Uterus (tissue), 2 donors: ENCODE data around the gene PLA2G1B.

Source experiments
- POLR2A ChIP-seq, 2 donors: fragments of 450-650 bp; IDR thresholded peaks; one replicate each; pipeline ENCODE4 v1.6.1; 2016; ENCODE audit warnings: antibody characterized with exemption in 2 of 2, mild to moderate bottlenecking in 1 of 2, moderate library complexity in 1 of 2
- TF ChIP-seq, protein P1 (sequence below), 4 experiments: fragments of 200-600 bp in 2 of 4; fragments of 450-650 bp in 2 of 4; sonication (generic) in 2 of 4; IDR thresholded peaks; one replicate each; pipeline ENCODE4 v1.5.1; 2016 to 2019; ENCODE audit warnings: antibody characterized with exemption in 4 of 4, mild to moderate bottlenecking in 2 of 4, moderate library complexity in 1 of 4

DNA sequence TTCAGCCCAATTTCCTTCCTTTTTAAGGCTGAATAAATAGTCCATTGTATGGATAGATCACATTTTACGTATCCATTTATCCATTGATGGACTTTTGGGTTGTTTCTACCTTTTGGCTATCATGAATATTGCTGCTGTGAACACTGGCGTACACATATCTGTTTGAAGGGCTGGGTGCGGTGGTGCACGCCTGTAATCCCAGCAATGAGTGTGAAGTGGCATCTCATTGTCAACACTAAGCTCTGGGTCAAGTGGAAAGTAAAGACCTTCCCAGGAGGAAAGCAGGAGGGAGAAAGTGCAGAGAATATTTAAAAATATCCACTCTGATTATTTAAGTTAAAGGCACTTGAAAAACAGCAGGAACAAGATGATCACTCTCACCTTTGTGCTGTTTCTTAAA lies 11.7 kb upstream of the PLA2G1B start:
- TF ChIP-seq, protein P1, sequence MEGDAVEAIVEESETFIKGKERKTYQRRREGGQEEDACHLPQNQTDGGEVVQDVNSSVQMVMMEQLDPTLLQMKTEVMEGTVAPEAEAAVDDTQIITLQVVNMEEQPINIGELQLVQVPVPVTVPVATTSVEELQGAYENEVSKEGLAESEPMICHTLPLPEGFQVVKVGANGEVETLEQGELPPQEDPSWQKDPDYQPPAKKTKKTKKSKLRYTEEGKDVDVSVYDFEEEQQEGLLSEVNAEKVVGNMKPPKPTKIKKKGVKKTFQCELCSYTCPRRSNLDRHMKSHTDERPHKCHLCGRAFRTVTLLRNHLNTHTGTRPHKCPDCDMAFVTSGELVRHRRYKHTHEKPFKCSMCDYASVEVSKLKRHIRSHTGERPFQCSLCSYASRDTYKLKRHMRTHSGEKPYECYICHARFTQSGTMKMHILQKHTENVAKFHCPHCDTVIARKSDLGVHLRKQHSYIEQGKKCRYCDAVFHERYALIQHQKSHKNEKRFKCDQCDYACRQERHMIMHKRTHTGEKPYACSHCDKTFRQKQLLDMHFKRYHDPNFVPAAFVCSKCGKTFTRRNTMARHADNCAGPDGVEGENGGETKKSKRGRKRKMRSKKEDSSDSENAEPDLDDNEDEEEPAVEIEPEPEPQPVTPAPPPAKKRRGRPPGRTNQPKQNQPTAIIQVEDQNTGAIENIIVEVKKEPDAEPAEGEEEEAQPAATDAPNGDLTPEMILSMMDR (IDR thresholded peaks at IDR 0.05) = no peak
- TF ChIP-seq POLR2A (IDR thresholded peaks at IDR 0.05) = no peak
